ENCODE measurements around the gene NPHP1.
A peak's percentile ranks its signal among the peaks of the same experiment; 100 is the strongest.
"Not testable (repeated sequence)": the region's sequence is repeated elsewhere in the genome, so short reads cannot be mapped to it uniquely, and the experiment has no call there.

Gene NPHP1

GRCh38 chr2:110204408-110205385 is at the start of gene NPHP1:
NPHP1 (minus strand) TSS chr2:110205013; CDS start chr2:110204968, 45 bp downstream.
- DNase-seq (ENCODE audit: low spot score) = peak; percentile 96

GRCh38 chr2:110248081-110248795 is 43.4 kb upstream of the NPHP1 start:
- not testable (repeated sequence) for DNase-seq (ENCODE audit: low spot score)

GRCh38 chr2:110245488-110246435 is 40.9 kb upstream of the NPHP1 start:
- not testable (repeated sequence) for DNase-seq (ENCODE audit: low spot score)

- not testable (repeated sequence) for DNase-seq (ENCODE audit: low spot score)
Observed at GRCh38 chr2:110243283-110243682, 38.5 kb upstream of the NPHP1 start.

GRCh38 chr2:110234514-110234913 is 29.7 kb upstream of the NPHP1 start:
- not testable (repeated sequence) for DNase-seq (ENCODE audit: low spot score)

- DNase-seq (ENCODE audit: low spot score) = not testable (repeated sequence)
Observed at GRCh38 chr2:110229886-110230285, 25.1 kb upstream of the NPHP1 start.

- DNase-seq (ENCODE audit: low spot score) = not testable (repeated sequence)
Observed at GRCh38 chr2:110222626-110223025, 17.8 kb upstream of the NPHP1 start.

GRCh38 chr2:110221938-110222337 is 17.1 kb upstream of the NPHP1 start:
- DNase-seq (ENCODE audit: low spot score) = no peak

GRCh38 chr2:110220190-110220564 is 15.4 kb upstream of the NPHP1 start:
- DNase-seq (ENCODE audit: low spot score) = no peak

- DNase-seq (ENCODE audit: low spot score) = no peak
Observed at GRCh38 chr2:110219496-110220189, 14.8 kb upstream of the NPHP1 start.

GRCh38 chr2:110218889-110219288 is 14.1 kb upstream of the NPHP1 start:
- DNase-seq (ENCODE audit: low spot score) = not testable (repeated sequence)

GRCh38 chr2:110216803-110217202 is 12.0 kb upstream of the NPHP1 start:
- no peak for DNase-seq (ENCODE audit: low spot score)

- no peak for DNase-seq (ENCODE audit: low spot score)
Observed at GRCh38 chr2:110216199-110216598, 11.4 kb upstream of the NPHP1 start.

GRCh38 chr2:110215566-110216158 is 10.8 kb upstream of the NPHP1 start:
- no peak for DNase-seq (ENCODE audit: low spot score)

- no peak for DNase-seq (ENCODE audit: low spot score)
Observed at GRCh38 chr2:110215091-110215490, 10.3 kb upstream of the NPHP1 start.

GRCh38 chr2:110213522-110213921 is 8.7 kb upstream of the NPHP1 start:
- not testable (repeated sequence) for DNase-seq (ENCODE audit: low spot score)

GRCh38 chr2:110211938-110212858 is 7.4 kb upstream of the NPHP1 start, which contains the start of gene MTLN:
MTLN (minus strand) TSS chr2:110212547; CDS start chr2:110212525, 22 bp downstream.
- peak; percentile 83 for DNase-seq (ENCODE audit: low spot score)

GRCh38 chr2:110205660-110206455 is 1.0 kb upstream of the NPHP1 start:
- DNase-seq (ENCODE audit: low spot score) = no peak

- DNase-seq (ENCODE audit: low spot score) = no peak
Observed at GRCh38 chr2:110198016-110198415, 6.8 kb downstream of the NPHP1 start.
